GM23338 (cell line): ENCODE data around the gene ZNF778. TPM values are rescaled to one million over a fixed set of nuclear protein-coding genes. Genes with fewer than 3 reads are reported as not detected.

Experiments used
- ATAC-seq: fragments of 200-7000 bp; cut with Tn5 transposase; 3 replicates; pipeline ENCODE4 v1.9.1; 2020
- DNase-seq: peaks from one replicate; pipeline ENCODE4 v3.0.0-alpha.2; 2015; ENCODE audit warnings: low spot score
- H2AFZ ChIP-seq: fragments of 200-600 bp; sonication (generic); 2 replicates; pipeline ENCODE4 v1.8.0; 2016; ENCODE audit warnings: antibody characterized with exemption, mild to moderate bottlenecking, moderate library complexity
- H3F3A ChIP-seq: fragments of 200-600 bp; sonication (generic); replicated peaks from 2 replicates; pipeline ENCODE4 v1.8.0; 2017; ENCODE audit warnings: antibody characterized with exemption, mixed run types, low read depth
- H3K27ac ChIP-seq: fragments of 200-600 bp; sonication (generic); 2 replicates; pipeline ENCODE4 v1.6.1; 2016; ENCODE audit warnings: low read depth
- H3K27me3 ChIP-seq: fragments of 200-600 bp; sonication (generic); 2 replicates; pipeline ENCODE4 v1.8.0; 2016; ENCODE audit warnings: mild to moderate bottlenecking, mixed run types, moderate library complexity; ENCODE audit not compliant: insufficient read depth
- H3K36me3 ChIP-seq: fragments of 200-600 bp; sonication (generic); 2 replicates; pipeline ENCODE4 v1.8.0; 2016; ENCODE audit warnings: mild to moderate bottlenecking; ENCODE audit not compliant: insufficient read depth
- H3K4me1 ChIP-seq: fragments of 200-600 bp; sonication (generic); 2 replicates; pipeline ENCODE4 v1.8.0; 2016; ENCODE audit warnings: mild to moderate bottlenecking, moderate library complexity; ENCODE audit not compliant: insufficient read depth
- H3K4me2 ChIP-seq: fragments of 200-600 bp; sonication (generic); 2 replicates; pipeline ENCODE4 v1.7.1; 2017; ENCODE audit warnings: mixed run types
- H3K4me3 ChIP-seq: fragments of 200-600 bp; sonication (generic); 2 replicates; pipeline ENCODE4 v1.6.1; 2016; ENCODE audit warnings: mixed run types
- H3K79me2 ChIP-seq: fragments of 200-600 bp; sonication (generic); replicated peaks from 2 replicates; pipeline ENCODE4 v1.8.0; 2017; ENCODE audit warnings: mild to moderate bottlenecking; ENCODE audit not compliant: insufficient read depth
- H3K9me2 ChIP-seq: fragments of 200-600 bp; sonication (generic); 2 replicates; pipeline ENCODE4 v1.8.0; 2017; ENCODE audit not compliant: insufficient read depth
- H4K20me1 ChIP-seq: fragments of 200-600 bp; sonication (generic); replicated peaks from 2 replicates; pipeline ENCODE4 v1.8.0; 2017; ENCODE audit warnings: mild to moderate bottlenecking; ENCODE audit not compliant: insufficient read depth
- H3K27ac Mint-ChIP-seq: 2 replicates; pipeline ENCODE4 v1.8.0; 2020; ENCODE audit warnings: inconsistent platforms, mild to moderate bottlenecking, moderate library complexity, mixed read lengths
- H3K27me3 Mint-ChIP-seq: 3 replicates; pipeline ENCODE4 v1.8.0; 2022; ENCODE audit warnings: low read depth, mild to moderate bottlenecking, moderate library complexity, mixed read lengths, inconsistent platforms; ENCODE audit not compliant: insufficient read depth, poor library complexity
- H3K36me3 Mint-ChIP-seq: 3 replicates; pipeline ENCODE4 v1.8.0; 2021; ENCODE audit warnings: low read depth, mild to moderate bottlenecking, inconsistent platforms, moderate library complexity, mixed read lengths
- H3K4me1 Mint-ChIP-seq: 3 replicates; pipeline ENCODE4 v1.8.0; 2020; ENCODE audit warnings: mild to moderate bottlenecking, inconsistent platforms, mixed read lengths
- H3K4me3 Mint-ChIP-seq: 3 replicates; pipeline ENCODE4 v1.8.0; 2021; ENCODE audit warnings: moderate library complexity, mild to moderate bottlenecking, inconsistent platforms, mixed read lengths
- H3K9me3 Mint-ChIP-seq: 3 replicates; pipeline ENCODE4 v1.8.0; 2020; ENCODE audit warnings: moderate library complexity, mild to moderate bottlenecking, inconsistent platforms, mixed read lengths
- JUNB ChIP-seq: IDR thresholded peaks from one replicate; pipeline ENCODE4 v1.6.1; 2016; ENCODE audit warnings: antibody characterized with exemption; ENCODE audit not compliant: unreplicated experiment
- ZNF114 ChIP-seq: fragments of 250-450 bp; sonication (Bioruptor Pico); IDR thresholded peaks from 2 replicates; pipeline ENCODE4 v1.5.0; 2020; ENCODE audit warnings: mild to moderate bottlenecking, moderate library complexity
- ZNF331 ChIP-seq: fragments of 250-450 bp; sonication (Bioruptor Pico); IDR thresholded peaks from 2 replicates; pipeline ENCODE4 v1.5.0; 2020; ENCODE audit warnings: low read depth, mild to moderate bottlenecking, moderate library complexity
- ZNF462 ChIP-seq: fragments of 250-450 bp; sonication (Bioruptor Pico); IDR thresholded peaks from 2 replicates; pipeline ENCODE4 v1.5.0; 2020; ENCODE audit warnings: mild to moderate bottlenecking, moderate library complexity
- polyA plus RNA-seq: library from polyadenylated mRNA; unstranded; fragments of >200 nt; fragmentation: Nextera tagmentation; extraction: Ambion mirVana; gene quantifications from 2 replicates; pipeline ENCODE4 v1.2.1, GENCODE V29; 2016
- total RNA-seq: library from RNA; depleted of rRNA; stranded (reverse); fragments of >200 nt; shearing (Covaris generic); gene quantifications from 2 replicates; pipeline ENCODE4 v1.2.3, GENCODE V29; 2014

The ZNF778 gene
- total and polyA plus RNA-seq, 2 experiments from 2014 or later, result 7.9 to 43.4 TPM

- no peak overlapping the region for H3K27ac Mint-ChIP-seq
- no peak for DNase-seq
Observed at GRCh38 chr16:89194340-89195311, 22.9 kb upstream of the ZNF778 start.

More at GRCh38 chr16:89194340-89195311, 22.9 kb upstream of the ZNF778 start:
- H3K4me1 ChIP-seq, result no peaks in the 10 kb centered on the region
- Mint-ChIP-seq H3K4me1 (no peaks in the 10 kb centered on the region), H3K9me3 (peaks cover 5% of the 10 kb centered on the region; the same call in 1 of the 3 replicates), H3K36me3 (no peaks in the 10 kb centered on the region), H3K4me3 (no peak overlapping the region), H3K27me3 (peaks cover 15% of the 10 kb centered on the region)
- H3K4me2 ChIP-seq, result no peak overlapping the region
- no peaks in the 10 kb centered on the region for H3K79me2 ChIP-seq
- H3K27ac ChIP-seq, result no peak overlapping the region
- H3K9me2 ChIP-seq, result no peaks in the 10 kb centered on the region
- H3K4me3 ChIP-seq, result no peak overlapping the region
- H3K27me3 ChIP-seq, result no peaks in the 10 kb centered on the region
- ATAC-seq, result no peak
- no peaks in the 10 kb centered on the region for H3K36me3 ChIP-seq
- TF ChIP-seq JUNB, result no peak
- no peak for TF ChIP-seq ZNF114 (CRISPR knock-in tag)
- no peak for TF ChIP-seq ZNF331
- TF ChIP-seq ZNF462 (CRISPR knock-in tag), result no peak
- H2AFZ ChIP-seq, result no peak overlapping the region
- H3F3A ChIP-seq, result no peaks in the 10 kb centered on the region
- no peaks in the 10 kb centered on the region for H4K20me1 ChIP-seq
